Measurements from ENCODE around the gene CBX1. TPM values are rescaled to one million over a fixed set of nuclear protein-coding genes. Genes with fewer than 3 reads are reported as not detected.

Gene CBX1
- total and polyA plus RNA-seq, 2 of the 8 experiments (the other 6 are each of a cell fraction or from before 2014, with no cell fraction given) = 38.7 to 173 TPM

DNA sequence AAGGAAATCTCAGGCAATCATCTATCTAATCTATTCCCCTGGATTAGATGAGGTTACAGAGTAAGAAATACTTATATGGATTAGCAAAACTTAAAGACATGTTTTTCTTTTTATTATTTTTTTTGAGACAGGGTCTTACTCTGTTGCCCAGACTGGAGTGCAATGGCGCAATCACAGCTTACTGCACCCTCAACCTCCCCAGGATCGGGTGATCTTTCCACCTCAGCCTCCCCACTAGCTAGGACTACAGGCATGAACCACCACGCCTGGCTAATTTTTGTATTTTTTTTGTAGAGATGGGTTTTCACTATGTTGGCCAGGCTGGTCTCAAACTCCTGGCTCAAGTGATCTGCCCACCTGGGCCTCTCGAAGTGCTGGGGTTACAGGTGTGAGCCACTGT is 56.4 kb downstream of the CBX1 start:
- H3K9ac ChIP-seq (replicated peaks in 1 of 4; ENCODE audit: extremely low read depth in 1 of 4, low read depth in 3 of 4, low read length in 3 of 4) = no peak overlapping the region
- no peak for FAIRE-seq
- H3K23me2 ChIP-seq (ENCODE audit: low read depth, low read length) = peaks cover 10% of the 10 kb centered on the region
- H3K79me2 ChIP-seq (ENCODE audit: control insufficient read depth in 1 of 2, insufficient read depth in 2 of 2, low read length in 2 of 2) = peaks cover 0 to 24% of the 10 kb centered on the region in 2 experiments; a peak in 2 of 4 replicates
- no peak overlapping the region for H2BK120ac ChIP-seq (replicated peaks; ENCODE audit: low read depth, low read length)
- H2AK5ac ChIP-seq (ENCODE audit: low read depth, low read length) = no peak overlapping the region
- H3K4me1 ChIP-seq (replicated peaks in 1 of 4; ENCODE audit: control insufficient read depth in 3 of 4, insufficient read depth in 4 of 4, low read length in 3 of 4) = peaks cover 0 to 7% (median 3%) of the 10 kb centered on the region in 4 experiments; a peak in 3 of 7 replicates
- no peak overlapping the region for H2BK12ac ChIP-seq (ENCODE audit: low read depth, low read length)
- H3K14ac ChIP-seq (ENCODE audit: insufficient read length) = no peak overlapping the region
- no peak overlapping the region for H3K27ac ChIP-seq (ENCODE audit: low read depth, low read length)
- no peak overlapping the region for H4K5ac ChIP-seq (ENCODE audit: insufficient read length, low read depth, low read length)
- no peak overlapping the region for H3K18ac ChIP-seq (ENCODE audit: extremely low read depth, low read length)
- no peak overlapping the region for H3K56ac ChIP-seq (replicated peaks; ENCODE audit: insufficient read length, low read depth, low read length)
- no peak overlapping the region for H3K23ac ChIP-seq (ENCODE audit: insufficient read length)
- ChIA-PET POLR2A (ENCODE audit: partially characterized antibody) (interaction anchor here (0.9 to 41.8 kb wide), 5 partner anchors 7 to 66 kb away, joined by 3 to 1227 read pairs (median 6); partner anchors contain the start of genes COPZ2 and NFE2L1), CTCF (ENCODE audit: partially characterized antibody) (interaction anchor here (0.7 to 10.5 kb wide), 10 partner anchors 10 to 90 kb away, joined by 3 to 111 read pairs (median 7); no protein-coding TSS in a partner anchor)
- no peak overlapping the region for H4K91ac ChIP-seq (replicated peaks; ENCODE audit: insufficient read length, low read length)
- no peak overlapping the region for H3K4ac ChIP-seq (replicated peaks; ENCODE audit: insufficient read length, low read depth, low read length)
- H2BK20ac ChIP-seq (ENCODE audit: low read length) = no peak overlapping the region
- no peak overlapping the region for H2AFZ ChIP-seq (ENCODE audit: low read length)
- no peak overlapping the region for H2BK5ac ChIP-seq (ENCODE audit: low read depth, low read length)
- DNase-seq (ENCODE audit: low read depth in 1 of 2, low spot score in 2 of 2) = no peak
- no peak overlapping the region for H2BK15ac ChIP-seq (ENCODE audit: low read length)
- no peak overlapping the region for H3K4me2 ChIP-seq (ENCODE audit: insufficient read depth in 1 of 2, low read depth in 2 of 2, low read length in 2 of 2)
- peaks cover 0 to 3% of the 10 kb centered on the region in 2 experiments for H4K20me1 ChIP-seq (replicated peaks in 1 of 2; ENCODE audit: control insufficient read depth in 1 of 2, insufficient read depth in 2 of 2, low read length in 2 of 2)
- H3K36me3 ChIP-seq (ENCODE audit: control insufficient read depth in 2 of 4, insufficient read depth in 4 of 4, low read length in 3 of 4) = no peaks in the 10 kb centered on the region
- WGBS, 2 experiments (ENCODE audit: extremely low coverage in 1 of 2, insufficient coverage in 1 of 2, insufficient read length in 1 of 2, insufficient replicate concordance in 2 of 2, low coverage in 1 of 2, low lambda C conversion rate in 2 of 2, missing lambda C conversion rate in 1 of 2) = 81% methylated on average over 4 of the region's 4 CpGs; no CpG with 5 or more reads in 1 of the 2 experiments
- no peaks in the 10 kb centered on the region for H3K9me3 ChIP-seq (ENCODE audit: insufficient read depth in 2 of 2, low read depth in 1 of 2, low read length in 1 of 2)
- no peaks in the 10 kb centered on the region for H3K27me3 ChIP-seq (replicated peaks in 1 of 4; ENCODE audit: control insufficient read depth in 3 of 4, extremely low read depth in 1 of 4, insufficient read depth in 3 of 4, low read length in 3 of 4)
- no peak overlapping the region for H4K8ac ChIP-seq (ENCODE audit: extremely low read depth, insufficient read depth, low read length)
- H3K79me1 ChIP-seq (ENCODE audit: low read depth, low read length) = no peaks in the 10 kb centered on the region
- H3K4me3 ChIP-seq (ENCODE audit: extremely low read depth in 1 of 4, insufficient read depth in 2 of 4, low read depth in 3 of 4, low read length in 4 of 4) = no peak overlapping the region
- no peak for TF ChIP-seq SP2 (IDR thresholded peaks at IDR 0.05; ENCODE audit: low read length)
- no peak for TF ChIP-seq RAD21 (IDR thresholded peaks at IDR 0.05 in 1 of 2, conservative IDR thresholded peaks at IDR 0.05 in 1 of 2; ENCODE audit: low read depth in 2 of 2, low read length in 2 of 2)
- no peak for TF ChIP-seq BACH1 (IDR thresholded peaks at IDR 0.05; ENCODE audit: low read length)
- no peak for TF ChIP-seq SAP30 (IDR thresholded peaks at IDR 0.05; ENCODE audit: insufficient read depth, insufficient replicate concordance, low read length)
- TF ChIP-seq SIN3A (conservative IDR thresholded peaks at IDR 0.05 in 1 of 2, IDR thresholded peaks at IDR 0.05 in 1 of 2; ENCODE audit: low read depth in 1 of 2, low read length in 2 of 2) = no peak
- TF ChIP-seq TCF12 (IDR thresholded peaks at IDR 0.05; ENCODE audit: low read depth, low read length) = no peak
- no peak for TF ChIP-seq SRF (IDR thresholded peaks at IDR 0.05; ENCODE audit: low read depth, low read length)
- no peak for TF ChIP-seq JUN (IDR thresholded peaks at IDR 0.05; ENCODE audit: low read depth, low read length)
- no peak for TF ChIP-seq HDAC2 (IDR thresholded peaks at IDR 0.05; ENCODE audit: borderline replicate concordance in 1 of 2, low read depth in 2 of 2, low read length in 2 of 2)
